SIG-M5 treated with dmso at 0.1 percent for 504 hours (cell line): Measurements from ENCODE around the gene ZBTB1.
"Not testable (repeated sequence)": the region's sequence is repeated elsewhere in the genome, so short reads cannot be mapped to it uniquely, and the experiment has no call there.

Experiments used
- DNase-seq: peaks from one replicate; lab custom pipeline; 2025; ENCODE audit not compliant: unreplicated experiment; lab: John Stamatoyannopoulos, UW

ZBTB1 gene

DNA sequence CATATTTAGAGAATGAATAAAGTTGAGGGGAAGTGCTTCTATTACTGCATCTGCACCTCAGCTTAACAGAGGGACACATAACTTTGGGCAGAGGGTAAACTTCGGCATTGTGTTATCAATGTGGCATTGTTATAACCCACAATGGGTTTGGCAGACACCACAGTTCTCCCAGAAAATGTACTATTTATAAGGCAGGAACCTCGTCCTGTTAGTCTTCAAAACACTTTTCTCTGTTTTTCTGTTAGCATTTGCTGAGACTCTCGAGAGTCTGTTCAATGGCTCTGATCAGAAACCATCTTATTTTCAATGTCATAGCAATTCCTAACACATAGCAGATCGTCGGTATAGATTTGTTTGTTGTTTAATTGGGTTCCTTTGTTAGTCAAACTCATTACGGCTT lies 59.1 kb downstream of the ZBTB1 start:
- no peak for DNase-seq

DNA sequence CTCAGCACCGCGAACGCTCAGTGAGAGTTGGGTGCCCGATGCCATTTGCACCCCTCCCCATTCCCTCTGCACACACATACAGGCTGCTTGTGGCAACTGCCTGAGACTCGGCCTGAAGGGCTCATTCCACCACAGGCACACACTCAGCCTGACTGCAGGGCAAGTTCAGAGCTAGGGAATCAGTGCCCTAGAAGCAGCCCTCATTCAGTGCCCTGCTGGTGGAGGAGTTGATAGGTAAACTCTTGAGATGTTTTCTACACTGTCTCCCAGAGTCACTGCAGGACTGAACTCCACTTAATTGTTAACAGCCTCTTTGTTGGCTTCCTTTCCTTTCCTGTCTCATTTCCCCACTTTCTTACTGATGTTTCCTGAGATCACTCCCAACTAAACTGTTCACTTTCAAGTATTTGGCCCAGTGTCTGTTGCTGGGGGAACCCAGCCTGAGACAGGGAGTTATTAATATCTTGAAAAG lies 62.1 kb downstream of the ZBTB1 start:
- DNase-seq, result no peak

DNA sequence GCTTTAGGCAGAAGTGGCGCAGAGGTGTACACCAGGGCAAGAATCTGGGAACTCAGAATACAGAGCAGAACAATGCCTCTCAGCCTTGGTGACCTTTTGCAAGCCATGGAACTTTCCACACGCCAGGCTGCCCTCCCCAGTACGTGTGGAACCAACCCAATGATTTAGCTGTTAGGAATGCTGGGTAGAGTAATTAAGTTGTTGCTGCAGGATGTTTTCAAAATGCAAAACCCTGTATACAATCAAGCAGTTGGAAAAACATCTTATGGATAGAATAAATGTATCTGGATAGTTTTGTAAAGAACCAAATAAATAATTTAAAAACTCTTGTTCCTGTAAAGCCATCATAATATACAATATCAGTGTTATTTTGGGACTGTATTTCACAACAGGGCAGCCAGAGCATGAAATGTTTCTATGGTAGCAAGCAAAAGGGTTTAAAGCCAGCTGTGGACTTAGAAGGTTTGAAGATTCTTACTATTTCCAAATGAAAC lies 64.6 kb downstream of the ZBTB1 start:
- no peak for DNase-seq

DNA sequence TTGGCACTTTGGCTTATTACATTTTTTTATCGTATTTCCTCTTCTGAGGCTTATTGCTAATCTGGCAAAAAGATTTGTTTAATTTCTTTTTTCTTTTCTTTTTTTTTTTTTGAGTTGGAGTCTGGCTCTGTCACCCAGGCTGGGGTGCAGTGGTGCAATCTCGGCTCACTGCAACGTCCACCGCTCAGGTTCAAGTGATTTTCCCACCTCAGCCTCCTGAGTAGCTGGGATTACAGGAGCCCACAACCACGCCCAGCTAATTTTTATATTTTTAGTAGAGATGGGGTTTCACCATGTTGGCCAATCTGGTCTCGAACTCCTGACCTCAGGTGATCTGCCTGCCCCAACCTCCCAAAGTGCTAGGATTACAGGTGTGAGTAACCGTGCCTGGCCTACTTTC lies 65.1 kb downstream of the ZBTB1 start:
- not testable (repeated sequence) for DNase-seq

DNA sequence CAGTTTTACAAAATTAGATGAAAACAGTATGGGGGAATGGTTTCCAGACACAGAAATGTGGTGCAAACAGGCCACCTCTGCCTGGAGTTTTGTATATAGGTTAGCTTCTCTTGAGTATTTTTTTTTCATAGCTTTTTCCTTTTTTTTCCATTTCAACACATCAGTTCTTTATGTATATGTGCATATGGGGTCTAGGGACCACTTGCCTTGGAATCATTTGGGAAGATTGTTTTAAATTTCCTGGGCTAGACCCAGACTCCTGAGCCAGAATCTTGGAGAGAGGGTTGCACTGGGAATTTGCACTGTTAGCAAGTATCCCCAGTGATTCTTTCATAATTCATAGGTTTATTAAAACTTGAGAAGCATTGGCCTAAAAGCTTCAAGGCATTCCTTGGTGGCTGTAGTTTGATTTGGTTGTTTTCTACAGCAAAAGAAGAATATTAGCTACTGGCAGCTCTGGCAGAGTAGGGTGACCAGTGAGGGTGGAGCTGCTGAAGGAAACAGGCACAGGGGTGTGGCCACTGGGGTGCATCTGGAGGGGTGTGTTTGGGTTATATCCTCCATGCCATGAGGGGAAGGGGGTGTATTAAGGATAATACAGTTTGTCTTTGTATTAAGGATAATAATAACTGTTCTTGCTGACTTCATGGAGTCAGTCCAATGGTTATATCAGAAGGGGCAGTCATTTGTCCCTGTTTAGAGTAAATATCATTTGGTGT lies 68.0 kb downstream of the ZBTB1 start:
- DNase-seq, result no peak

DNA sequence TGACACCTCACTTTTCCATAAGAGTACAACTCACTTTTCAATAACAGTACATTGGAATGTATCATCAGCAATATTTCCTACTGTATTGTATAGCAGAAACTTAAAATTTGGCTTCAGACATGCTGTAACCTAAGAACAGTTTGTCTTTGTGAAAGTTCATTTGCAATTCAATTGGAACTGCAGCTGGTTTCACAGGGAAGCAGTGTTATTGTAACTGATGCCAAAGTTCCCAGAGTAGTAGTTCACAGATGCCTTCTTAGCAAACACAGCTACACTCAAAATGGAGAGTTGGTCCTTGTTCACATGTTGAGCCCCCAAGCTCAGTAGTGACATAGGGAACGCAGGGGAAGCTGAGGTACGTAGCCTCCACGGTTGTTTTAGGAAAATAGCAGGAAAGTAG lies 68.5 kb downstream of the ZBTB1 start:
- no peak for DNase-seq
